WTC11 (cell line): ENCODE data around the gene ATXN7L2.

Experiments
- ATF2 ChIP-seq: sonication (generic); formaldehyde crosslinking; IDR thresholded peaks from 2 replicates; pipeline ENCODE4 v1.8.1; 2022; ENCODE audit warnings: low read depth, missing genetic modification reagents, borderline replicate concordance
- CREB1 ChIP-seq: sonication (generic); formaldehyde crosslinking; IDR thresholded peaks from 2 replicates; pipeline ENCODE4 v1.8.0; 2023; ENCODE audit warnings: mild to moderate bottlenecking, missing genetic modification reagents
- EMX1 ChIP-seq: fragments of 250-450 bp; sonication (Bioruptor Pico); IDR thresholded peaks from 2 replicates; pipeline ENCODE4 v1.8.0; 2021; ENCODE audit warnings: mild to moderate bottlenecking
- ESRRA ChIP-seq: sonication (generic); formaldehyde crosslinking; IDR thresholded peaks from 2 replicates; pipeline ENCODE4 v1.8.1; 2022; ENCODE audit warnings: mild to moderate bottlenecking, missing genetic modification reagents, borderline replicate concordance
- TCF7 ChIP-seq: sonication (generic); formaldehyde crosslinking; IDR thresholded peaks from 2 replicates; pipeline ENCODE4 v1.8.0; 2022; ENCODE audit warnings: mild to moderate bottlenecking, low read depth, missing genetic modification reagents, moderate library complexity
- TEAD1 ChIP-seq: sonication (generic); formaldehyde crosslinking; IDR thresholded peaks from 2 replicates; pipeline ENCODE4 v1.8.0; 2022; ENCODE audit warnings: mild to moderate bottlenecking, missing genetic modification reagents
- TF ChIP-seq, protein P1 (sequence below): fragments of 200-600 bp; IDR thresholded peaks from 2 replicates; pipeline ENCODE4 v1.8.0; 2022; ENCODE audit warnings: antibody characterized with exemption
- TF ChIP-seq, protein P2 (sequence below): sonication (generic); formaldehyde crosslinking; IDR thresholded peaks from 2 replicates; pipeline ENCODE4 v1.8.1; 2023; ENCODE audit warnings: mild to moderate bottlenecking, missing genetic modification reagents, moderate library complexity

DNA sequence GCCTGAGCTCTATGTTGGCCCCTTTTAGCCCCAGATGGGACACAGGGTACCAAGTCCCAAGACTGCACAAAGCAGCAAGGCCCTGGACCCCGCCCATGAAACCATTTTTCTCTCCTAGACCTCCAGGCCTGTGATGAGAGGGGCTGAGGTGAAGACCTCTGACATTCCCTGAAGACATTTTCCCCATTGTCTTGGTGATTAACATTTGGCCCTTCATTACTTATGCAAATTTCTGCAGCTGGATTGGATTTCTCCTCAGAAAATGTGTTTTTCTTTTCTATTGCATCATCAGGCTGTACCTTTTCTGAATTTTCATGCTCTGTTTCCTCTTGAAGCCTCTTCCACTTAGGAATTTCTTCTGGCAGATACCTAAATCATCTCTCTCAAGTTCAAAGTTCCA is 49.2 kb upstream of the ATXN7L2 start:
- no peak for TF ChIP-seq ESRRA (CRISPR knock-in tag)
- TF ChIP-seq, protein P1, sequence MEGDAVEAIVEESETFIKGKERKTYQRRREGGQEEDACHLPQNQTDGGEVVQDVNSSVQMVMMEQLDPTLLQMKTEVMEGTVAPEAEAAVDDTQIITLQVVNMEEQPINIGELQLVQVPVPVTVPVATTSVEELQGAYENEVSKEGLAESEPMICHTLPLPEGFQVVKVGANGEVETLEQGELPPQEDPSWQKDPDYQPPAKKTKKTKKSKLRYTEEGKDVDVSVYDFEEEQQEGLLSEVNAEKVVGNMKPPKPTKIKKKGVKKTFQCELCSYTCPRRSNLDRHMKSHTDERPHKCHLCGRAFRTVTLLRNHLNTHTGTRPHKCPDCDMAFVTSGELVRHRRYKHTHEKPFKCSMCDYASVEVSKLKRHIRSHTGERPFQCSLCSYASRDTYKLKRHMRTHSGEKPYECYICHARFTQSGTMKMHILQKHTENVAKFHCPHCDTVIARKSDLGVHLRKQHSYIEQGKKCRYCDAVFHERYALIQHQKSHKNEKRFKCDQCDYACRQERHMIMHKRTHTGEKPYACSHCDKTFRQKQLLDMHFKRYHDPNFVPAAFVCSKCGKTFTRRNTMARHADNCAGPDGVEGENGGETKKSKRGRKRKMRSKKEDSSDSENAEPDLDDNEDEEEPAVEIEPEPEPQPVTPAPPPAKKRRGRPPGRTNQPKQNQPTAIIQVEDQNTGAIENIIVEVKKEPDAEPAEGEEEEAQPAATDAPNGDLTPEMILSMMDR: no peak
- TF ChIP-seq, protein P2, sequence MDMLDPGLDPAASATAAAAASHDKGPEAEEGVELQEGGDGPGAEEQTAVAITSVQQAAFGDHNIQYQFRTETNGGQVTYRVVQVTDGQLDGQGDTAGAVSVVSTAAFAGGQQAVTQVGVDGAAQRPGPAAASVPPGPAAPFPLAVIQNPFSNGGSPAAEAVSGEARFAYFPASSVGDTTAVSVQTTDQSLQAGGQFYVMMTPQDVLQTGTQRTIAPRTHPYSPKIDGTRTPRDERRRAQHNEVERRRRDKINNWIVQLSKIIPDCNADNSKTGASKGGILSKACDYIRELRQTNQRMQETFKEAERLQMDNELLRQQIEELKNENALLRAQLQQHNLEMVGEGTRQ (CRISPR knock-in tag): no peak
- TF ChIP-seq ATF2 (CRISPR knock-in tag): no peak
- no peak for TF ChIP-seq TEAD1 (CRISPR knock-in tag)
- no peak for TF ChIP-seq TCF7 (CRISPR knock-in tag)
- TF ChIP-seq EMX1 (CRISPR knock-in tag): no peak
- TF ChIP-seq CREB1 (CRISPR knock-in tag): no peak
